HG03469 (cell line): ENCODE results near the gene PCDHGA8.
"Not testable (repeated sequence)": the region's sequence is repeated elsewhere in the genome, so short reads cannot be mapped to it uniquely, and the experiment has no call there.

Source experiments
- ATAC-seq: cut with Tn5 transposase; IDR thresholded peaks from one replicate; pipeline ENCODE4 v1.9.1; 2021; ENCODE audit warnings: mild to moderate bottlenecking, moderate library complexity, moderate number of reproducible peaks; ENCODE audit not compliant: unreplicated experiment

Gene PCDHGA8

DNA sequence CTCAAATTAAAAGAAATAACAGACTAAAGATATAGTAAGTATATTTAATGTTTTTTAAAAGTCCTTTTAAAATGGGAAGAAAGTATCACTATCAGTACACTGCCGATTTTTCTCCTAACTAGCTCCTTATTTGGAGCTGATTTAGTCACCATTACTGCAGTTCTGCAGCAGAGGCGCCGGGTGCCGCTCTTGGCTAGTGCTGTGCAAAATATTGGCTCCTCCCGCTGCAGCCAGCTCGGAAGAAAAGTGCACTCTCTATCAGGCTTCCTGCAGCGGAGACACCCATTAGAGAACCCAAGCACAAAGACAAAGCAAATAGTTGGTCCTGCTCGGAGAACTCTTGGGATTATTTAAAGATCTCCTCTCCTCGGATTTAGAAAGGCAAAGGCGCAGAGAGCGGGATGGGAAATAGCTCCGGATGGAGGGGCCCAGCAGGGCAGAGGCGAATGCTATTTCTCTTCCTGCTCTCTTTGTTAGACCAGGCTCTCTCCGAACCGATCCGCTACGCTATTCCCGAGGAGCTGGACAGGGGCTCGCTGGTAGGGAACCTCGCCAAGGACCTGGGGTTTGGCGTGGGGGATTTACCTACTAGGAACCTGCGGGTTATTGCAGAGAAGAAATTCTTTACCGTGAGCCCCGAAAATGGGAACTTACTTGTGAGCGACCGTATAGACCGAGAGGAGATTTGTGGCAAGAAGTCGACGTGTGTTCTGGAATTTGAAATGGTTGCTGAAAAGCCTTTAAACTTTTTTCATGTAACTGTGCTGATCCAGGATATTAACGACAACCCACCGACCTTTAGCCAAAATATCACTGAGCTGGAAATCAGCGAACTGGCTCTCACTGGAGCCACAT is 22.2 kb upstream of the PCDHGA8 start, which contains the start of gene PCDHGB3:
PCDHGB3 (plus strand) TSS at position 249 of the 855 bp plus-strand sequence; CDS start at position 402, 153 bp downstream.
- peak; percentile 96 for ATAC-seq

GRCh38 chr5:141371572-141372475 is 20.6 kb upstream of the PCDHGA8 start:
- no peak for ATAC-seq

DNA sequence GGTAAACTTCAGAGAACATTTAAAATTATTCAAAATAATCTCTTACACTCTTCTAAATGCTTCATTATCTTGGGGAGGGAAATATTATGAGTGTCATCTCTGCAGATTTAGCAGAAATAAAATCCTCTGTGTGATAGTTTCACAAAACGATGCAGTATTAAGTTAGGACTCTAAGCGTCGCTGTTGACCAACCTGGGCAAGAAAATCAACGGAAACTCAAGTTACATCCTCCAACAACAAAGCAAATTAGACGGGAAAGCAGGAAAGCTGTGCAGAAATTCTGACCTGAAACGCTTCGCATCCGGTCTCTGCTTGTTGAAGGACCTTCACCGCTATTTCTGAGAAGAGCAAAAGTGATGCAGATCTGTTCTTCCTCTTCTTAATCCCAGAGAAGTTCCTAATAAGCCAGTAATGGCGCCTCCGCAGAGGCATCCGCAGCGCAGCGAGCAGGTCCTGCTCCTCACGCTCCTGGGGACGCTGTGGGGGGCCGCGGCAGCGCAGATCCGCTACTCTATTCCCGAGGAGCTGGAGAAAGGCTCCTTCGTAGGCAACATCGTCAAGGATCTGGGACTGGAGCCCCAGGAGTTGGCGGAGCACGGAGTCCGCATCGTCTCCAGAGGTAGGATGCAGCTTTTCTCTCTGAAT is 18.6 kb upstream of the PCDHGA8 start, which contains the start of gene PCDHGA6:
PCDHGA6 (plus strand) TSS at position 219 of the 645 bp plus-strand sequence; CDS start at position 412, 193 bp downstream.
- no peak for ATAC-seq

DNA sequence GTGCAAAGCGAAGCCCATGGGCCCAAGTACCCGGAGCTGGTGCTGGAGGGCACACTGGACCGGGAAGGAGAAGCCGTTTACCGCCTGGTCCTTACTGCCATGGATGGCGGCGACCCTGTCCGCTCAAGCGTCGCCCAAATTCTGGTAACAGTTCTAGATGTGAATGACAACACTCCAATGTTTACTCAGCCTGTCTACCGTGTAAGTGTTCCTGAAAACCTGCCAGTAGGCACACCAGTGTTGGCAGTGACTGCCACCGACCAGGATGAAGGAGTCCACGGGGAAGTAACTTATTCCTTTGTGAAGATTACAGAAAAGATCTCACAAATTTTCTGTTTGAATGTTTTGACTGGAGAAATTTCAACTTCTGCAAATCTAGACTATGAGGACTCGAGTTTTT is 17.8 kb upstream of the PCDHGA8 start:
- no peak for ATAC-seq

- ATAC-seq, result not testable (repeated sequence)
These were observed 16.8 kb upstream of the PCDHGA8 start for GRCh38 chr5:141375444-141376155.

GRCh38 chr5:141382469-141383294 is 9.8 kb upstream of the PCDHGA8 start, which contains the start of gene PCDHGA7:
PCDHGA7 (plus strand) TSS chr5:141382742; CDS start chr5:141382900, 158 bp downstream.
- ATAC-seq, result no peak

DNA sequence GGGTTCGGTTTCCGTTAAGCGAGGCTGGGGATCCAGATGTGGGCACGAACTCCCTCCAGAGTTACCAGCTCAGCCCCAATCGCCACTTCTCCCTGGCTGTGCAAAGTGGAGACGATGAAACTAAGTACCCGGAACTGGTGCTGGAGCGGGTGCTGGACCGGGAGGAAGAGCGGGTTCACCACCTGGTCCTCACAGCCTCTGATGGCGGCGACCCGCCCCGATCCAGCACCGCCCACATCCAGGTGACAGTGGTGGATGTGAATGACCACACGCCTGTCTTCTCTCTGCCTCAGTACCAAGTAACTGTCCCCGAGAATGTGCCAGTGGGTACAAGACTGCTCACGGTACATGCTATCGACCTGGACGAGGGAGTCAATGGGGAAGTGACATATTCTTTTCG is 9.1 kb upstream of the PCDHGA8 start:
- ATAC-seq, result no peak

GRCh38 chr5:141384471-141385267 is 7.8 kb upstream of the PCDHGA8 start:
- ATAC-seq, result no peak

DNA sequence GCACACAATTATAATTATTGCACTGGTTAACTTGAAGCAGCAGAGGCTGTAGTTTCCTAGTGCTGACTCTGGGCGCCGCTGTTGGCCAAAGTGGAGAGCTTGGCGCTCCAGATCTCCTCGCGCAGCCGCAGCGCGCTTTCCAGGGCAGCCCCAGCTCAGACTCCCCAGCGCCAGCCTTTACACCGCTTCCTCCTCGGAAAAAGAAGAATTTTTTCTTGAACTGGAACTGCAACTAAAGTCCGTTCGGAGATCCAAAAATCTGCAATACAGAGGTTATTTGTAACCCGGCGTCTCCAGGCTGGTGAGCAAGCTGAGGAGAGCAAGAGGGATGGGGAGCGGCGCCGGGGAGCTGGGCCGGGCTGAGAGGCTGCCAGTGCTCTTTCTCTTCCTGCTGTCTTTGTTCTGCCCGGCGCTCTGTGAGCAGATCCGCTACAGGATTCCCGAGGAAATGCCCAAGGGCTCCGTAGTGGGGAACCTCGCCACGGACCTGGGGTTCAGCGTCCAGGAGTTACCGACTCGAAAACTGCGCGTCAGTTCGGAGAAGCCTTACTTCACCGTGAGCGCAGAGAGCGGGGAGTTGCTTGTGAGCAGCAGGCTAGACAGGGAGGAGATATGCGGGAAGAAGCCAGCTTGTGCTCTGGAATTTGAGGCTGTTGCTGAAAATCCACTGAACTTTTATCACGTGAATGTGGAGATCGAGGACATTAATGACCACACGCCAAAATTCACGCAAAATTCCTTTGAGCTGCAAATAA is 4.7 kb upstream of the PCDHGA8 start, which contains the start of gene PCDHGB4:
PCDHGB4 (plus strand) TSS at position 142 of the 755 bp plus-strand sequence; CDS start at position 329, 187 bp downstream.
- ATAC-seq, result peak; percentile 60

DNA sequence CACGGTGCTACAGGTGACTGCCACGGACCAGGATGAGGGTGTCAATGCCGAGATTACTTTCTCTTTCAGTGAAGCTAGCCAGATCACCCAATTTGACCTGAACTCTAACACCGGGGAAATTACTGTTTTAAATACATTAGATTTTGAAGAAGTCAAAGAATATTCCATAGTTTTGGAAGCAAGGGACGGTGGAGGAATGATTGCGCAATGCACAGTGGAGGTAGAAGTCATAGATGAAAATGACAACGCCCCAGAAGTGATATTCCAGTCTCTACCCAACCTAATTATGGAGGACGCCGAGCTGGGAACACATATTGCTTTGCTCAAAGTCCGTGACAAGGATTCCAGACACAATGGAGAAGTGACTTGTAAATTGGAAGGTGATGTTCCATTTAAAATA is 3.8 kb upstream of the PCDHGA8 start:
- no peak for ATAC-seq

DNA sequence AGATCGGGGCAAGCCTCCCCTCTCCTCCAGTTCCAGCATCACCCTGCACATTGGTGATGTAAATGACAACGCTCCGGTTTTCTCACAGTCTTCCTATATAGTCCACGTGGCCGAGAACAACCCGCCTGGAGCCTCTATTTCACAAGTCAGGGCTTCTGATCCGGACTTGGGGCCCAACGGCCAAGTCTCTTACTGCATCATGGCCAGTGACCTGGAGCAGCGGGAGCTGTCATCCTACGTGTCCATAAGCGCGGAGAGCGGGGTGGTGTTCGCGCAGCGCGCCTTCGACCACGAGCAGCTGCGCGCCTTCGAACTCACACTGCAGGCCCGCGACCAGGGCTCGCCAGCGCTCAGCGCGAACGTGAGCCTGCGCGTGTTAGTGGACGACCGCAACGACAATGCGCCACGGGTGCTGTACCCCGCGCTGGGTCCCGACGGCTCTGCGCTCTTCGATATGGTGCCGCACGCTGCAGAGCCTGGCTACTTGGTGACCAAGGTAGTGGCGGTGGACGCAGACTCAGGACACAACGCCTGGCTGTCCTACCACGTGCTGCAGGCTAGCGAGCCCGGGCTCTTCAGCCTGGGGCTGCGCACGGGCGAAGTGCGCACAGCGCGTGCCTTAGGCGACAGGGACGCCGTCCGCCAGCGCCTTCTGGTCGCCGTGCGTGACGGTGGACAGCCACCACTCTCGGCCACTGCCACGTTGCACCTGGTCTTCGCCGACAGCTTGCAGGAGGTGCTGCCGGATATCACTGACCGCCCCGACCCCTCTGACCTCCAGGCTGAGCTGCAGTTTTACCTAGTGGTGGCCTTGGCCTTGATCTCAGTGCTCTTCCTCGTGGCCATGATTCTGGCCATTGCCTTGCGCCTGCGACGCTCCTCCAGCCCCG is 3.0 kb upstream of the PCDHGA8 start:
- no peak for ATAC-seq

DNA sequence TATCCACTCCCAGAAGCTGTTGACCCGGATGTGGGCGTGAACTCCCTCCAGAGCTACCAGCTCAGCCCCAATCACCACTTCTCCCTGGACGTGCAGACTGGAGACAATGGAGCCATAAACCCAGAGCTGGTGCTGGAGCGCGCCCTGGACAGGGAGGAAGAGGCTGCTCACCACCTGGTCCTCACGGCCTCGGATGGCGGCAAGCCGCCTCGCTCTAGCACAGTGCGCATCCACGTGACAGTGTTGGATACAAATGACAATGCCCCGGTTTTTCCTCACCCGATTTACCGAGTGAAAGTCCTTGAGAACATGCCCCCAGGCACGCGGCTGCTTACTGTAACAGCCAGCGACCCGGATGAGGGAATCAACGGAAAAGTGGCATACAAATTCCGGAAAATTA is 834 bp downstream of the PCDHGA8 start:
- no peak for ATAC-seq

DNA sequence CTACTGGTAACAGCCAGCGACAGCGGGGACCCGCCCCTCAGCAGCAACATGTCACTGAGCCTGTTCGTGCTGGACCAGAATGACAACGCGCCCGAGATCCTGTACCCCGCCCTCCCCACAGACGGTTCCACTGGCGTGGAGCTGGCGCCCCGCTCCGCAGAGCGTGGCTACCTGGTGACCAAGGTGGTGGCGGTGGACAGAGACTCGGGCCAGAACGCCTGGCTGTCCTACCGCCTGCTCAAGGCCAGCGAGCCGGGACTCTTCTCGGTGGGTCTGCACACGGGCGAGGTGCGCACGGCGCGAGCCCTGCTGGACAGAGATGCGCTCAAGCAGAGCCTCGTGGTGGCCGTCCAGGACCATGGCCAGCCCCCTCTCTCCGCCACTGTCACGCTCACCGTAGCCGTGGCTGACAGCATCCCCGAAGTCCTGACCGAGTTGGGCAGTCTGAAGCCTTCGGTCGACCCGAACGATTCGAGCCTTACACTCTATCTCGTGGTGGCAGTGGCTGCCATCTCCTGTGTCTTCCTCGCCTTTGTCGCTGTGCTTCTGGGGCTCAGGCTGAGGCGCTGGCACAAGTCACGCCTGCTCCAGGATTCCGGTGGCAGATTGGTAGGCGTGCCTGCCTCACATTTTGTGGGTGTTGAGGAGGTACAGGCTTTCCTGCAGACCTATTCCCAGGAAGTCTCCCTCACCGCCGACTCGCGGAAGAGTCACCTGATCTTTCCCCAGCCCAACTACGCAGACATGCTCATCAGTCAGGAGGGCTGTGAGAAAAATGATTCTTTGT is 2.2 kb downstream of the PCDHGA8 start:
- not testable (repeated sequence) for ATAC-seq

GRCh38 chr5:141397756-141398551 is 5.5 kb downstream of the PCDHGA8 start, which contains the start of gene PCDHGB5:
PCDHGB5 (plus strand) TSS chr5:141397947; CDS start chr5:141398128, 181 bp downstream.
- not testable (repeated sequence) for ATAC-seq

DNA sequence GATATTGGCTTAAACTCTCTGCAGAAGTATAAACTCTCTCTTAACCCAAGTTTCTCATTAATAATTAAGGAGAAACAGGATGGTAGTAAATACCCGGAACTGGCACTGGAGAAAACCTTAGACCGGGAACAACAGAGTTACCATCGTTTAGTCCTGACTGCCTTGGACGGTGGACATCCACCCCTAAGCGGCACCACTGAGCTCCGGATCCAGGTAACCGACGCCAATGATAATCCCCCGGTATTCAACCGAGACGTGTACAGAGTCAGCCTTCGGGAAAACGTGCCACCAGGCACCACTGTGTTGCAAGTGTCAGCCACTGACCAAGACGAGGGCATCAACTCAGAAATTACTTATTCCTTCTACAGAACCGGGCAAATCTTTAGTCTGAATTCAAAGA is 6.2 kb downstream of the PCDHGA8 start:
- no peak for ATAC-seq
